Mucosa of rectum (tissue), 2 donors: ENCODE results near the gene EMC7.
"Not testable (repeated sequence)": the region's sequence is repeated elsewhere in the genome, so short reads cannot be mapped to it uniquely, and the experiment has no call there.

Experiments
- H3K27ac ChIP-seq, 2 donors: one replicate each; pipeline ENCODE4 v1.7.0; 2013; ENCODE audit warnings: inconsistent platforms in 2 of 2, low read depth in 2 of 2, low read length in 2 of 2
- H3K27me3 ChIP-seq, 2 donors: one replicate each; pipeline ENCODE4 v1.7.0; 2013; ENCODE audit warnings: low read length in 2 of 2; ENCODE audit not compliant: control insufficient read depth in 2 of 2, insufficient read depth in 2 of 2
- H3K36me3 ChIP-seq, 2 donors: one replicate each; pipeline ENCODE4 v1.7.0; 2013; ENCODE audit warnings: low read length in 2 of 2; ENCODE audit not compliant: control insufficient read depth in 2 of 2, insufficient read depth in 2 of 2
- H3K4me1 ChIP-seq, 2 donors: one replicate each; pipeline ENCODE4 v1.7.0; 2013; ENCODE audit warnings: low read length in 2 of 2, mild to moderate bottlenecking in 1 of 2; ENCODE audit not compliant: control insufficient read depth in 2 of 2, insufficient read depth in 2 of 2
- H3K4me3 ChIP-seq, 2 donors: one replicate each; pipeline ENCODE4 v1.7.0; 2013; ENCODE audit warnings: low read length in 2 of 2
- H3K9ac ChIP-seq, 2 donors: one replicate each; pipeline ENCODE4 v1.7.0; 2013; ENCODE audit warnings: low read length in 2 of 2, low read depth in 1 of 2, mild to moderate bottlenecking in 1 of 2
- H3K9me3 ChIP-seq, 2 donors: one replicate each; pipeline ENCODE4 v1.7.0; 2013; ENCODE audit warnings: low read length in 2 of 2; ENCODE audit not compliant: control insufficient read depth in 2 of 2
- donor health status: healthy.
- donor health status: Normal muscosa, but diverticular disease.

EMC7 gene

GRCh38 chr15:34120420-34120819 is 18.8 kb upstream of the EMC7 start:
- not testable (repeated sequence) for H3K27ac ChIP-seq, H3K9me3 ChIP-seq, H3K27me3 ChIP-seq, H3K4me3 ChIP-seq, H3K4me1 ChIP-seq, H3K9ac ChIP-seq, H3K36me3 ChIP-seq

- Histone ChIP-seq H3K9ac (no peak overlapping the region), H3K9me3 (no peaks in the 10 kb centered on the region), H3K36me3 (no peaks in the 10 kb centered on the region), H3K4me1 (no peaks in the 10 kb centered on the region), H3K27ac (no peak overlapping the region), H3K27me3 (no peaks in the 10 kb centered on the region), H3K4me3 (no peak overlapping the region)
Measured at GRCh38 chr15:34119291-34119690, 17.6 kb upstream of the EMC7 start.

GRCh38 chr15:34116620-34117019 is 15.0 kb upstream of the EMC7 start:
- Histone ChIP-seq H3K4me3 (no peak overlapping the region), H3K27ac (no peak overlapping the region), H3K9ac (no peak overlapping the region), H3K9me3 (no peaks in the 10 kb centered on the region), H3K36me3 (no peaks in the 10 kb centered on the region), H3K27me3 (no peaks in the 10 kb centered on the region), H3K4me1 (no peaks in the 10 kb centered on the region)

- H3K4me1 ChIP-seq, result no peaks in the 10 kb centered on the region
- H3K9me3 ChIP-seq, result no peaks in the 10 kb centered on the region
- no peaks in the 10 kb centered on the region for H3K36me3 ChIP-seq
- no peak overlapping the region for H3K27ac ChIP-seq
- H3K4me3 ChIP-seq, result no peak overlapping the region
- no peaks in the 10 kb centered on the region for H3K27me3 ChIP-seq
- no peak overlapping the region for H3K9ac ChIP-seq
Measured at GRCh38 chr15:34114739-34115138, 13.1 kb upstream of the EMC7 start.

GRCh38 chr15:34114215-34114614 is 12.6 kb upstream of the EMC7 start:
- Histone ChIP-seq H3K4me3 (no peak overlapping the region), H3K9ac (no peak overlapping the region), H3K27me3 (no peaks in the 10 kb centered on the region), H3K9me3 (no peaks in the 10 kb centered on the region), H3K36me3 (no peaks in the 10 kb centered on the region), H3K27ac (no peak overlapping the region), H3K4me1 (no peaks in the 10 kb centered on the region)

- no peak overlapping the region for H3K9ac ChIP-seq
- no peak overlapping the region for H3K27ac ChIP-seq
- H3K4me1 ChIP-seq, result no peaks in the 10 kb centered on the region
- no peaks in the 10 kb centered on the region for H3K9me3 ChIP-seq
- H3K36me3 ChIP-seq, result no peaks in the 10 kb centered on the region
- no peak overlapping the region for H3K4me3 ChIP-seq
- no peaks in the 10 kb centered on the region for H3K27me3 ChIP-seq
Measured at GRCh38 chr15:34111488-34111887, 9.8 kb upstream of the EMC7 start.

GRCh38 chr15:34109797-34110663 is 8.4 kb upstream of the EMC7 start:
- Histone ChIP-seq H3K27me3 (no peaks in the 10 kb centered on the region), H3K9ac (no peak overlapping the region), H3K9me3 (no peaks in the 10 kb centered on the region), H3K36me3 (no peaks in the 10 kb centered on the region), H3K4me3 (no peak overlapping the region), H3K4me1 (no peaks in the 10 kb centered on the region), H3K27ac (no peak overlapping the region)

GRCh38 chr15:34107315-34107714 is 5.7 kb upstream of the EMC7 start:
- H3K9me3 ChIP-seq, result no peaks in the 10 kb centered on the region
- peaks cover 0 to 5% of the 10 kb centered on the region in 2 donors for H3K4me1 ChIP-seq
- no peaks in the 10 kb centered on the region for H3K27me3 ChIP-seq
- H3K36me3 ChIP-seq, result no peaks in the 10 kb centered on the region
- H3K27ac ChIP-seq, result no peak overlapping the region
- no peak overlapping the region for H3K4me3 ChIP-seq
- no peak overlapping the region for H3K9ac ChIP-seq

DNA sequence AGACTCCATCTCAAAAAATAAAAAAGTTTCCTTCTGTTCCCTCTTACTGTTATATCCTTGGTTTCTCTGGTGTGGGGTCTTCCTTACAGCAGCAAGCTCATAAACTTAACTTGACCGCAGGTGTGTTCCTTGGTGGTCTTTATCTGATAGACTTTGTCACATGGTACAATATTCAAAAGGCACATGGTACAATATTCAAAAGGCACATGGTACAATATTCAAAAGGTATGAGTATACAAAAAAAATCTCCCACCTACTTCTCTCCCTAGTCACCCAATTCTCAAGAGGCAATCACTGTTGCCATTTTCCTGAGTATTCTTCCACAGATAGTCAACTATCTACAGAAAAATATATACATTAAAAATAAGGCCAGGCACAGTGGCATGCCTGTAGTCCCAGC is 4.8 kb upstream of the EMC7 start:
- Histone ChIP-seq H3K9me3 (no peaks in the 10 kb centered on the region), H3K4me3 (no peak overlapping the region), H3K9ac (no peak overlapping the region), H3K27ac (no peak overlapping the region), H3K27me3 (no peaks in the 10 kb centered on the region), H3K36me3 (no peaks in the 10 kb centered on the region), H3K4me1 (peaks cover 0 to 6% of the 10 kb centered on the region in 2 donors)

GRCh38 chr15:34102175-34102925 is 688 bp upstream of the EMC7 start:
- Histone ChIP-seq H3K4me3 (peak overlapping the region; percentile 96 to 97), H3K36me3 (no peaks in the 10 kb centered on the region), H3K9ac (peak overlapping the region; percentile 77 to 86), H3K4me1 (peaks cover 0 to 15% of the 10 kb centered on the region in 2 donors), H3K27me3 (no peaks in the 10 kb centered on the region), H3K9me3 (no peaks in the 10 kb centered on the region), H3K27ac (peak overlapping the region; percentile 84 to 89)
